Colon (tissue), 2 donors: ENCODE data around the gene GON4L.
A peak's percentile ranks its signal among the peaks of the same experiment; 100 is the strongest.
"Not testable (repeated sequence)": the region's sequence is repeated elsewhere in the genome, so short reads cannot be mapped to it uniquely, and the experiment has no call there.

Experiments used
- FAIRE-seq: peaks from 2 replicates; lab custom pipeline; 2012; peaks lifted over from hg19 to GRCh38; lab: Jason Lieb, UNC
- donor health status: control.
- donor health status: control.

The GON4L gene

DNA sequence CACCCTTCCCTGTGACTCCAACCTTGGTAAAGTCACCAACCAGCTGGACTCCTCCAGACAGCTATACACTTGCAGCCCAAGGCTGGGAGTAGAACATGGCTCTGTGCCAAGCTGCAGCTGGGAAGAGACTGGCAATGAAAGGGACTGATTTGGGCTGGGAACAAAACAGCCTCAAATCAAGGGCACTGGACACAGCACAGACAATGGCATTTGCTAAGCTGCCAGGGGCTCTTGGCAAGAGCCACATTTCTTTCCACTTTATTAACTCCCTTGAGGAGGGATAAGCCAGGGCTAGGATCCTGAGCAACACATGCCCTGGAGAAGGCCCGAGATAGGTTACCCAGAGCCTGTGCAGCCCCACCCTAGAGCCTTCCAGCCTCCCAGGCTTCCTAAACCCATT lies 14.4 kb upstream of the GON4L start:
- FAIRE-seq: no peak

DNA sequence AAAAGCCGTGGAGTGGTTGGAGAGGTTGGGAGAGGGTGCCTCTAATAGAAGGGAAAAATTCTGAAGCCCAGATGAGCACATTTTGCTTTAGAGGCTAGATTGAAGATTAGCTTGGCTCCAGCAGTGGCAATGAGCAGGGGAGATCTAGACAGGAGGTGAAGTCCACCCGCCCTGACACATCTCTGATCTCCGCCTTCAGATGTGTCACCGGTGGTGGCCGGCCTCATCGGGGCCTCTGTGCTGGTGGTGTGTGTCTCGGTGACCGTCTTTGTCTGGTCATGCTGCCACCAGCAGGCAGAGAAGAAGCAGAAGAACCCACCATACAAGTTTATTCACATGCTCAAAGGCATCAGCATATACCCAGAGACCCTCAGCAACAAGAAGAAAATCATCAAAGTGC lies 10.8 kb upstream of the GON4L start:
- no peak for FAIRE-seq

DNA sequence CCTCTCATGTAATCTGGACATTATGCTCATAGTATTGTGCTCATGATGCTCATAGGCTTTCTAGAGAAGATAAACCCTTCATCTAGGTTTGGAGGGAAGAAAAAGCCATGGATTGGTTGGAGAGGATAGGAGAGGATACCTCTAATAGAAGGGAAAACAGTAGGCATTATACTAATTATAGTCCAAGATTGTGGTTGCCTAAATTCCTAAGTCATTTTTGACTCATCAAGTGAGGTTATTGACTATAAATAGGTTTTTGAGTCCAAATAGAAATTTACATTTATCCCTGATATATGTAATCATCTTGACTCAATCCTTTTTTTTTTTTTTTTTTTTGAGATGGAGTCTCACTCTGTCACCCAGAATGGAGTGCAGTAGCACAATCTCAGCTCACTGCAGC lies 7.4 kb upstream of the GON4L start:
- no peak for FAIRE-seq

DNA sequence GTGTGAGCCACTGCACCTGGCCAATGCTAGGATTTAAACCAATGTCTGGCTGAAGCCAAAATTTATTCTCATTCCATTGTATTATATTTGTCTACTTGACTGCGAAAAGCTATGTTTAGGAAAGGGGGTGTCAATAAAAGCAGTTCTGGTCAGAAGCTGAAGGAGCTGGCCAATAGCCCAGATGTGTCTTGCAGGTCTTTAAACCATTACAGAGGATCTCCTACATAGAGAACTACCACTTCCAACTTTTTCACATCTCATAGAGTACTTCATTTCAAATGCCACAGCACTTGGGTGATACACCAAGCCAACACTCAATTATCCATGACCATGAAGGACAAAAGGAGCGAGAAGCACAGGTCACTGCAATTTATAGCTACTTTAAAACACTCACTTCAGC lies 4.9 kb upstream of the GON4L start:
- no peak for FAIRE-seq

DNA sequence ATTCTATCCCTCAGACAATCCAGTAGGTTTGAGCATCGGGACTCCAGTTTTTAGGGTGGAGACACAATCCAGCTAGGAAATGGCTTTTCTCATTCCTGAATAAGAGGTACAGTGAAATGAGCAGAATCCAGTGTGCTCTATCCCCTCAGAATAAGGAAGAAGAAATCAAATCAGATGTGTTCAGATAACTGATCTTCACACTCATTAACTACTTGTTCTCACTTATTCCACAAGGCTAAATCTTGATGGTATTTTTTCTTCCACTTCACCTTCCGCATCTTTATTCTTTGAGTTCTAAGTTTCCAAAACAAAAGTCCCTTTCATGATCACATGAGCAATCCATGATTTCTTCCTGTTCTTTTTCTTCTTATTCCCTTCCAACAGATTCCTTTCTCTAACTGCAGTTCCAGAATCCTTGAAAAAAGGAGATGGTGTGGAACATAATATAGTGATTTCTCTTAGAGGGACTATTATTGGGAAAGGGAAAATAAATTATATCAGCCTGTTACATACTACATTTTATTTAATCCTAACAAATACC lies 4.0 kb upstream of the GON4L start:
- FAIRE-seq: no peak

DNA sequence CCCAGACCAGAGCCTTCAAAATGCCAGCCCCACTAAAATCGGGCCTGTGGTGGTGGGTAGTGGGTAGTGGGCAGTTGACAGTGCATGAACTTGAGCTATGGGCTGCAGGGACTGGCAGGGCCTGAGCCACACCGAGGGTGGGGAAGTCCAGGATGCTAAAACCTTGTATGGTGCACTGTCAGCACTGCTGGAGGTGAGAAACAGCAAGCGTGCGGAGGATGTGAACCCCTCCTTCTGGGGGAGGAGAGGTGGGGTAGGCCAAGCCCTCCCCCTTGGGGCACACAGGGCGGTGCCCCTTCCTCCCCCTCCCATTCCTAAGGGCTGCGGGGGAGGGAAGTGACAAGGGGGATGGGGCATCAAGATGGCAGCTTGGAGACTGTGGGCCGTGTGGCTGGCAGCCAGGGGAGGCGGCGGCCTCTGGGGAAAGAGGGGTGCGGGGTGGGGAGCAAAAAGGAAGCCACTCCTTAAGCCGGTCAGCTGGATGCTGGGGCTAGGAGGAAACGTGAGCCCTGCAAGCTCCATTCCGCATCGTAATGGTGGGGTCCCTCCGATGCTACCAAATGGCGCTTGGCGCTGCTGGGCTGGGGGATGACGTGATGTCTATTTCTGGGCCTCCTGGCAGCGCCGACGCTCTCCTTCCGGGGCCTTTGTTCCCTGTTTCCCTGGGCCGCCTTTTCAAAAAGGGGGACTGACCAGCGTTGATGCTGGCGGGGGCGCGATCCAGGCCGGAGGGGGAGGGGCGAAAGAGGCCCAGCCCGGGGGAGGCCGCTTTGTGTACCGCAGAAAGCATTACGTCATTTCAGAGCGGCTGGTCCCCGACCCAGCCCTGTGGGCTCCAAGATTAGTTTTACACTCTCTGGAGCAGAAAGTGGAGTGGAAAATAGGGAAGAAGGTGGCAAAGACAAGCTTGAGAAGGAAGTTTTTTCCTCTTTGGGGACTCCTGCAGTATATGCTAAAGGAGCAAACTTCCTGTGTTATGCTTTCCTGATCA lies 3.2 kb upstream of the GON4L start:
- FAIRE-seq: no peak

DNA sequence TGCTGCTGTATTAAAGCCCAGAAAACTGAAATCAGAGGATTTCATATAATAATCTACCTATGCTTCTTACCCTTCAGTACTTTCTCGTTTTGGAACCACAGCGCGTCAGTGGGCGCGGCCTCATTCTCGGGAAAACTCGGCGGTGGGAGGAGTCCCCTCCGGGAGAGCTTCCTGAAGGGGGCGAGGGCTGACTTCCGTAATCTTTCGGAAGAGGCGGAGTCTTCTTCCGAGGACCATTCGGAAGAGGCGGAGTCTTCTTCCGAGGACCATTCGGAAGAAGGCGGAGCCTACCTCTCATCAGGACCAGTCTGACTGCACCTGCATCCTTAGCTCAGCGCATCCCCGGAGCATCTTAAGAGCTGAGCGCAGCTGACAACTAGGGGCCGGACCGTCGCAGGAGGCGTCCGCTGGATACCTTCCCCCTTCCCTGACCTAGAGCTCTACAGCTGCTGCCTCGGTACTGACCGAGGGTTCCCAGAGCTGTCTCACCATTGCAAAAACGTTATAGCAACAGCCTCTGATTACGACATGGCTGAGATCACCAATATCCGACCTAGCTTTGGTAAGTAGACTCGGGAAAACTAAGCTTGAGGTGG lies 2.3 kb upstream of the GON4L start, which contains the start of gene SYT11:
SYT11 (plus strand) TSS at position 334 of the 596 bp plus-strand sequence; CDS start at position 529, 195 bp downstream.
- FAIRE-seq: peak; percentile 61

DNA sequence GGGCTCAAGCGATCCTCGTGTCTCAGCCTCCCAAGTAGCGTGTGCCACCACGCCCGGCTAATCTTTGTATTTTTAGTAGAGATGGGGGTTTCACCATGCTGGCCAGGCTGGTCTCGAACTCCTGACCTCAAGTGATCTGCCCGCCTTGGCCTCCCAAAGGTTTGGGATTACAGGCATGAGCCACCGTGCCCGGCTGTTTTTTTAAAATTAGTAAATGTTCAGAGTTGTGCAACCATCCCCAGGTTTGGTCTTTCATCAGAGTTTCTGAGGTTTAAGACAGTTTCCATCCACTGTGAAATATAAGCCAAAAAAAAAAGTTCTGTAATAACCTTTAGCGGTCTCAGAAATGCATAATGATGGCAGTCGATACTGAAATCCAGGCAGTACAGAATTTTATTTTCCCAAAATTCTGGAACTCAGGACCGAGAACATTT lies 1.8 kb upstream of the GON4L start:
- no peak for FAIRE-seq

DNA sequence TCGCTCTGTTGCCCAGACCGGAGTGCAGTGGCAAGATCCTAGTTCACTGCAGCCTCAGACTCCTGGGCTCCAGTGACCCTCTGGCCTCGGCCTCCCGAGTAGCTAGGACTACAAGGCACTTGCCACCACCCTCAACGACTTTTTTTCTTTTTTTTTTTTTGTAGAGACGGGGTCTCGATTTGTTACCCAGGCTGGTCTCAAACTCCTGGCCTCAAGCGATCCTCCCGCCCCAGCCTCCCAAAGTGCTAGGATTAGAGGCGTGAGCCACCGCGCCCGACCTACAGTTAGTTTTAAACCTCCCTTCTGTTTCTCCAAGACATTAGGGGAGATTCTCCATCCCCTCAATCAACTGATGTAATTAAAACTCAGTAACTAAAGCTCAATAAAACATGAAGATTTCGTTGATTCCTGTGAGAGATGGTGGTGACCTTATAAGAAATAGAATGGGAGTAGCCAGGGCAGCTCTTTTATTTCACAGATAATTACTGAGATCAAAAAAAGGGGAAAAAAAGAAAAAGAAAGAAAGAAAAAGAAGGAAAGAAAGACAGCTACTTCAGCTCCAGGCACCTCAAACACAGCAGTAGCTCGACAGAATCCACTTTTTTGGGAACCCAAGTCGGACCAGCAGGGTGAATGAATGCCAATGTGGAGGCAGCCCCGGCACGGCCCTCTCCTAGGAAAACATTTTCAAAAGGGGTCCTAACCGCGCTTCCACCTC lies 598 bp downstream of the GON4L start:
- no peak for FAIRE-seq

DNA sequence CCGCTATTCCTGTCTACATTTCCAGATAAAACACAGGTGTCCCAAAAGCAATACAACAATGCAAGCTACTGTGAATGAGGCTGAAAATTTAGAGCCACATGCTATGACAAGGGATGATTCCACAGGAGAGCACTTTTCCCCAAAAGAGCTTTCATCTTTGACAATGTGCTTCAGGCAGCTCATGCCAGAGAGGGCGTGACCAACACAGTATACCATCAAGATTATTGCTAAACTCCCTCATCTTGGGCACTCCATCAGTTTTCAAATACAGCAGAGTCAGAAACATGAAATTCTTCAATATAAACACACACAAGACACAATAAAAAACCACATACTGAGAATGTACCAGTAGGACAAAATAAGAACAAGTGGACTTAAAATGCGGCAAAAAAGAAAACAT lies 6.7 kb downstream of the GON4L start:
- FAIRE-seq: no peak

DNA sequence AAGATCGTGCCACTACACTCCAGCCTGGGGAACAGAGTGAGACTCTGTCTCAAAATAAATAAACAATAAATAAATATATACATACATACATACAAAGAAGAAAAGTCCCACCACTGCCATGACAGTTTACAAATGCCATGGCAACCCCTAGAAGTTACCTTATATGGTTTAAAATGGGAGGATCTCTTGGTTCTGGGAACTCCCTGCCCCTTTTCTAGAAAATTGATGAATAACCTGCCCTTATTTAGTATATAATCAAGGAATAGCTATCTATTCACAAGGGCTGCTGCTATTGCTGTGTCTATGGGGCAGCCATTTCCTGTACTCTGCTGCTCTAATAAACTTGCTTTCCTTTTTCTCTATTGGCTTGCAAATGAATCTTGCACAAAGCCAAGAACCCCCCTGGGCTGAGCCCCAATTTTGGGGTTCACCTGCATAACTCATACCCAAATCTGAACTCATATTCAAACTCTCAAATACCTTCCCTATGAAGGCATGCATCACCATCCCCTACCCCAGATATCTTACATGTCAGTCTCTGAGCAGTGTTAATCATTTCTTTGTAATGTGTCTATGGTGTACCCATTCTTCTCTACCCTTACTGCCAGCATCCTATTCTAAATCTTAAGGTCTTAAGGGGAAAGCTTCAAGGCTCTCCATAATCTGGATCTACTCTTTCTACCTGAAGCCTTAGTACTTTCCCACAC lies 9.0 kb downstream of the GON4L start:
- FAIRE-seq: no peak

DNA sequence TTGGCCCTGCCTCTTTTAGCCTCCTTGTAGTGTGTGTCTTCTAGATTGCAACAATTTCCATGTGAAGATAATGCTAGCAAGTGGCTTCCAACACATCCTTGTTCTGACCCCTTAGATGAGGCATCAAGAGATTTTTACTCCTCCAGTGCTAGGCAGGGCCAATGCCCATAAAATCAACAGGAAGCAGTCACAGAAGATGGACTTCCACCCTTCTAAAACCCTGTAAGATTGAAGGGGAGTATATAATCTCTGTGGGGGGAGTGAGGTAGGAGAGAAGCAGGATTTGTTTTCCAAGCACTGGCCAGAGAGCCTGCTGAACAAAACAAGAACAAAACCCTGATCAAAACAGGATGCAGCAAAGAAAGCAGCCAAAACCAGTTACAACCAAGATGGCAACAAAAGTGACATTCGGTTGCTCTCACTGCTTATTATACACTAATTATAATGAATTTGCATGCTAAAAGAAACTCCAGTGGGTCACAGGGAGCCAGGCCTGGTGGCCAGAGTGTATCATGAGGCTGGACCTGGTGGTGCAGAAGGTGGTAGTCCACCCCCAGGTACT lies 12.1 kb downstream of the GON4L start:
- no peak for FAIRE-seq

DNA sequence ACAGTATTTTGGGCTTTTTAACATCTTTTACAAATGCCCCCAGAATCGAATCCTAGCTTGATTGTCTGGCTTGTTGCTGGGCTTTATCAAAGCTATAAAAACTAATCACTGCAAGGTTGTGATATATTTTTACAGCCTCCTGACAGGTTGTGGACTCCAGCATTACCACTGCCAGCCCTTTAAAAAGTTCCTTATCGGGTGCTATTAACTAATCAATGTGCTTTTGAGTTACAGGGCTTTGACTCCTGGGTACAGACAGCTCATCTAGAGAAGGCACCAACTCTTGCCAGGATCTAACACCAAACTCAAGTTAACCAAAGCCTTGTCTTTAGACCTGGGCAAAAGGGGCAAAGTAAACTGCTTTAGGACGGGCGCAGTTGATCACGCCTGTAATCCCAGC lies 16.6 kb downstream of the GON4L start:
- no peak for FAIRE-seq

DNA sequence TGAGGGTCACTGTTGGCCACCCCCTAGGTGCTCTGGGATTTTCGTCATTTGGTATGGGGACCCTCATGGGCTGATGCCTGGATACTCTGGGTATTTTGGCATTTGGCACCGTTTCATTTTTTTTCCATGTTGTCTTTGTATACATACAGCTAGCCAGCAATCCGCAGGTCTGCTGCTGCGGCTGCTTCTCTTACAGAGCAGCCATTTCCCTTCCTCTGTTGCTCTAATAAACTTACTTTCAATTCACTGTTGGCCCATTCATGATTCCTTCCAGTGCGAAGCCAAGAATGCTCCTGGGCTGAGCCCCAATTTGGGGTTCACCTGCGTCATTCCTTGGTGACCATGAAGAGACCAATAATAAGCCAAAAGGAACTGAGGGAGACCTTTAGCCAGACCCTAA lies 21.5 kb downstream of the GON4L start:
- no peak for FAIRE-seq

DNA sequence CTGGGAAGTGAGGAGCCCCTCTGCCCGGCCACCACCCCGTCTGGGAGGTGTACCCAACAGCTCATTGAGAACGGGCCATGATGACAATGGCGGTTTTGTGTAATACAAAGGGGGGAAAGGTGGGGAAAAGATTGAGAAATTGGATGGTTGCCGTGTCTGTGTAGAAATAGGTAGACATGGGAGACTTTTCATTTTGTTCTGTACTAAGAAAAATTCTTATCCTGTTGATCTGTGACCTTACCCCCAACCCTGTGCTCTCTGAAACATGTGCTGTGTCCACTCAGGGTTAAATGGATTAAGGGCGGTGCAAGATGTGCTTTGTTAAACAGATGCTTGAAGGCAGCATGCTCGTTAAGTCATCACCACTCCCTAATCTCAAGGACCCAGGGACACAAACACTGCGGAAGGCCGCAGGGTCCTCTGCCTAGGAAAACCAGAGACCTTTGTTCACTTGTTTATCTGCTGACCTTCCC lies 22.1 kb downstream of the GON4L start:
- FAIRE-seq: not testable (repeated sequence)

DNA sequence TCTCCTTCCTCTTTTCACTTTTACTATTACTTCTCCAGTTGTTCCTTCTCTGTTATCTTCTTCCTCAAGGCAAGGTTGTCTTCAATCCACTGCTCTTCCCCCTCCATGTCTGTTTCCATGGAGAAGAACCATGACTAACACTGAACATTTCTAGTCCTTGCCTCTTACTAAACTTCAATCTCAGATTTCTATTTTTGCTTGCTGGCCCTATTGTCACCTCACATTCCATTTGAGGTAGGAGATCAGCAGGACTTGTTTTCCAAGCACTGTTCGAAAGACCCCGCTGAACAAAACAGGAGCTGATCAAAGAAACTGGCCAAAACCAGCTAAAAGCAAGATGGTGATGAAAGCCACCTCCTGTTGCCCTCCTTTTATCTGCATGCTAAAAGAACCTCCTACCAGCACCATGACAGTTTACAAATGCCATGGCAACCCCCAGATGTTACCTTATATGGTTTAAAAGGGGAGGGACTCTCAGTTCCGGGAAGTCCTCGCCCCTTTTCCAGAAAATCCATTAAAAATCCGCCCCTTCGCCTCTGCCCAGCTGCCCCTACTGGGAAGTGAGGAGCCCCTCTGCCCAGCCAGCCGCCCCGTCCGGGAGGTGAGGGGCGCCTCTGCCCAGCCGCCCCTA lies 22.6 kb downstream of the GON4L start:
- no peak for FAIRE-seq

DNA sequence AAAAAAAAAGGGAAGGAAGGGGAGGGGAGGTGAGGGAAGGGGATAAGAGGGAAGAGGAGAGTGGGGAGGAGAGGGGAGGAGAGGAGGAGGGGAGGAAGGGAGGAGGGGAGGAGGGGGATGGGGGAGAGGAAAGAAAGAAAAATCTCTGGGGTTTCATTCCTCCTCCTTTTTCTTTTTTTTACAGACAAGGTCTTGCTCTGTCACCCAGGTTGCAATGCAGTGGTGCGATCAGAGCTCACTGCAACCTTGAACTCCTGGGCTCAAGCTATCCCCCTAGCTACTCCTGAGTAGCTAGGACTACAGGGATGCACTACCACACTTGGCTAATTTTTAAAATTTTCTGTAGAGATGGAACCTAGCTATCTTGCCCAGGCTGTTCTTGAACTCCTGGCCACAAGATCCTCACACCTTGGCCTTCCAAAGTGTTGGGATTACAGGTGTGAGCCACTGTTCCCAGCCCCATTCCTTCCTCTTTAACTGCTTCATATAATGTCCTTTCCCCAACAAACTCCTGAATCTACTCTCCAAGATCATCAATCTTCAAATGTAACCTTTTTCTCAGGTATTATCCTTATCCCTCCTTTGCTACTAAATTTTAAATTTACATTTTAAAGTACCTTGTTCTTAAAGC lies 23.2 kb downstream of the GON4L start:
- no peak for FAIRE-seq

DNA sequence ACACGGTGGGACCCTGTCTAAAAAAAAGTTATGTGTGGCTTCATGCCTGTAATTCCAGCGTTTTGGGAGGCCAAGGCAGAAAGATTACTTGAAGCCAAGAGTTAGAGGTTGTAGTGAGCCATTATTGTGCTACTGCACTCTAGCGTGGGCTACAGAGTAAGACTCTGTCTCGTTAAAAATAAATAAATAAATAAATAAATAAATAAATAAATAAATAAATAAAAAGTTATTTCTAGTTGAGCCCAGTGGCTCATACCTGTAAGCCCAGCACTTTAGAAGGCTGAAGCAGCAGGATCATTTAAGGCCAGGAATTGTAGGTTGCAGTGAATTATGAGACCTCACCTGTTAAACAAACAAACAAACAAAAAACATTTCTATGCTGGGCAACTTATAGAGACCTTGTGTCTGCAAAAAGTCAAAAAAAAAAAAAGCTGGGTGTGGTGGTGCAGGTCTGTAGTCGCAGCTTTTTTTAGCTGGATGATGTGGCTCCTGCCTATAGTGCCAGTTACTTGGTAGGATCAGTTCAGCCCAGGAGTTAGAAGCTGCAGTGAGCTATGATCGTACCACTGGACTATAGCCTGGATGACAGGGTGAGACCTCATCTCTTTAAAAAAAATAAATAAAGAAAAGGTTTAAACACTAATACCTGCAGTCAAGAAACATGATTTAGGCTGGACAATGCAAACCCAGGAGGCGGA lies 25.6 kb downstream of the GON4L start:
- no peak for FAIRE-seq

DNA sequence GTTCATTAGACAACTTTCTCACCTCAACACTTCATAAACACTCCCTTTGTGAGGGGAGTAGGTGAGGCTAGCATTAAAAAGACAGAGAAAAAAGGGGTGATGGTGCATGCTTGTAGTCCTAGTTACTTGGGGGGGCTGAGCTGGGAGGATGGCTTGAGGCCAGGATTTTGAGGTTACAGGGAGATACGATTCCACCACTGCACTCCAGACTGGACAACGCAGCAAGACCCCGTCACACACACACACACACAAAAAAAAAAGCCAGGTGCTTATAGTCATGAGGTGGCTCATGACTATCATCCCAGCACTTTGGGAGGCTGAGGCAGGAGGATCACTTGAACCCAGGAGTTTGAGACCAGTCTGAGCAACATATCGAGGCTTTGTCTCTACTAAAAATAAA lies 29.6 kb downstream of the GON4L start:
- no peak for FAIRE-seq

DNA sequence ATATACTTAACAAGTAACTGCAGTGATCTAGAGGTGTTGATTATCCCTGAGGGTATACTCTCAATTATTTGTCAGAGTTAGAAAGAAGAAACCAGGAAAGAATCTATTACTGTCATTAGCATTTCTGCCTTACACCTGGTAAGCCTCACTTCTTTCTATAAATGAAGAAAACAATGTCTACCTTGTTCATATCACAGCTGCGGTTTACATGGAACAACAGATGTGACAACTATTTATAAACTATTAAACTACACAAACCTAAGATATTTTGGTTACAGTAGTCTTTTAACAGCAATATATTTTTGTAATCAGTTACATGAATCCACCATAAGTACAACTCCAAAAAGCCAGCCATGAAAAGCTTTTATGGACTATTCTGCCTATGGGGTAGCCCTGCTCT lies 40.7 kb downstream of the GON4L start:
- no peak for FAIRE-seq
